EH (cell line): ENCODE measurements around the gene TRMT1.
"Not testable (repeated sequence)": the region's sequence is repeated elsewhere in the genome, so short reads cannot be mapped to it uniquely, and the experiment has no call there.

Experiments used
- DNase-seq: peaks from one replicate; pipeline ENCODE4 v3.0.0-alpha.2; 2015; ENCODE audit warnings: low read depth

Gene TRMT1

GRCh38 chr19:13116282-13117175, at the start of gene TRMT1:
Gene TRMT1, minus strand, starts transcription at chr19:13116740. Its CDS starts 341 bp downstream, at chr19:13116399.
- DNase-seq: peak; percentile 92

GRCh38 chr19:13166151-13166550, 49.6 kb upstream of the TRMT1 start:
- DNase-seq: not testable (repeated sequence)

- DNase-seq: peak; percentile 82
Measured at GRCh38 chr19:13165162-13165997, 48.8 kb upstream of the TRMT1 start.

- peak; percentile 52 for DNase-seq
Measured at GRCh38 chr19:13164343-13165161, 48.0 kb upstream of the TRMT1 start.

GRCh38 chr19:13163609-13164342, 47.2 kb upstream of the TRMT1 start:
- peak; percentile 94 for DNase-seq

GRCh38 chr19:13162724-13163608, 46.4 kb upstream of the TRMT1 start:
- DNase-seq: peak; percentile 98

GRCh38 chr19:13160557-13160956, 44.0 kb upstream of the TRMT1 start:
- peak; percentile 74 for DNase-seq

- DNase-seq: no peak
Measured at GRCh38 chr19:13159713-13160112, 43.2 kb upstream of the TRMT1 start.

GRCh38 chr19:13155472-13156359, 39.2 kb upstream of the TRMT1 start:
- DNase-seq: peak; percentile 76

- peak; percentile 58 for DNase-seq
Measured at GRCh38 chr19:13154911-13155471, 38.5 kb upstream of the TRMT1 start.

GRCh38 chr19:13154241-13154778, 37.8 kb upstream of the TRMT1 start:
- peak; percentile 96 for DNase-seq

- DNase-seq: peak; percentile 48
Measured at GRCh38 chr19:13153569-13154240, 37.2 kb upstream of the TRMT1 start.

GRCh38 chr19:13152974-13153568, 36.5 kb upstream of the TRMT1 start:
- peak; percentile 95 for DNase-seq

- no peak for DNase-seq
Measured at GRCh38 chr19:13152356-13152973, 35.9 kb upstream of the TRMT1 start.

- DNase-seq: peak; percentile 97
Measured at GRCh38 chr19:13151605-13152355, 35.2 kb upstream of the TRMT1 start.

GRCh38 chr19:13150931-13151604, 34.5 kb upstream of the TRMT1 start:
- DNase-seq: no peak
